B cell (primary cell): ENCODE data around the gene MLANA. TPM values are rescaled to one million over a fixed set of nuclear protein-coding genes. Genes with fewer than 3 reads are reported as not detected.

Experiments
- ATAC-seq: fragments of 200-7000 bp; cut with Tn5 transposase; one replicate; pipeline ENCODE4 v1.10.0; 2021; ENCODE audit warnings: low read depth, mild to moderate bottlenecking, moderate number of reproducible peaks, moderate library complexity
- CTCF ChIA-PET: fragments of 350-600 bp; sonication (Branson Sonifier 250); formaldehyde crosslinking; loops from one replicate; lab custom pipeline; 2021; ENCODE audit warnings: antibody characterized with exemption, inconsistent platforms; lab: Charles Lee
- POLR2A ChIA-PET: fragments of 350-600 bp; sonication (Branson Sonifier 250); formaldehyde crosslinking; loops from one replicate; lab custom pipeline; 2021; ENCODE audit warnings: antibody characterized with exemption; lab: Charles Lee
- DNase-seq: peaks from one replicate; pipeline ENCODE4 v3.0.0; 2013
- H2AFZ ChIP-seq: 2 replicates; pipeline ENCODE4 v1.6.1; 2012; ENCODE audit warnings: mild to moderate bottlenecking, low read depth, low read length; ENCODE audit not compliant: insufficient read depth, poor library complexity, severe bottlenecking
- H3K27ac ChIP-seq, 2 donors: 1 replicate in 1 of 2; 2 replicates in 1 of 2; pipeline ENCODE4 v1.5.1; 2012 to 2013; ENCODE audit warnings: low read length in 2 of 2, mild to moderate bottlenecking in 2 of 2, moderate library complexity in 1 of 2
- H3K27me3 ChIP-seq, 4 experiments: fragments of 200-600 bp in 1 of 4; sonication (generic) in 1 of 4; replicated peaks in 1 of 4; 1 replicate in 2 of 4; 2 replicates in 2 of 4; pipeline versions ENCODE4 v1.6.1 to v1.7.0; 2013 to 2016; ENCODE audit warnings: low read length in 3 of 4, mild to moderate bottlenecking in 2 of 4, mixed read lengths in 1 of 4, moderate library complexity in 1 of 4; ENCODE audit not compliant: insufficient read depth in 4 of 4, control insufficient read depth in 3 of 4; ENCODE audit errors: control extremely low read depth in 1 of 4
- H3K36me3 ChIP-seq, 2 experiments: replicated peaks in 1 of 2; 1 replicate in 1 of 2; 2 replicates in 1 of 2; pipeline versions ENCODE4 v1.6.1 to v1.7.1; 2013; ENCODE audit warnings: low read length in 1 of 2; ENCODE audit not compliant: insufficient read depth in 2 of 2, control insufficient read depth in 1 of 2; ENCODE audit errors: control extremely low read depth in 1 of 2, extremely low read depth in 1 of 2
- H3K4me1 ChIP-seq, 2 donors: fragments of 200-600 bp in 1 of 2; sonication (generic) in 1 of 2; 1 replicate in 1 of 2; 2 replicates in 1 of 2; pipeline versions ENCODE4 v1.5.1 to v1.6.1; 2013 to 2017; ENCODE audit warnings: low read length in 2 of 2; ENCODE audit not compliant: control insufficient read depth in 2 of 2, insufficient read depth in 2 of 2
- H3K4me2 ChIP-seq: replicated peaks from 2 replicates; pipeline ENCODE3; 2012; ENCODE audit warnings: mild to moderate bottlenecking, low read depth, low read length; ENCODE audit not compliant: poor library complexity, severe bottlenecking
- H3K4me3 ChIP-seq, 5 experiments: fragments of 200-600 bp in 1 of 5; sonication (generic) in 1 of 5; 1 replicate in 3 of 5; 2 replicates in 2 of 5; pipeline versions ENCODE4 v1.5.1 to v1.7.0; 2011 to 2016; ENCODE audit warnings: low read length in 4 of 5, mild to moderate bottlenecking in 4 of 5, low read depth in 2 of 5, control low read depth in 1 of 5, moderate library complexity in 1 of 5; ENCODE audit not compliant: insufficient read depth in 1 of 5; ENCODE audit errors: control extremely low read depth in 1 of 5, extremely low read depth in 1 of 5
- H3K79me2 ChIP-seq: fragments of 200-600 bp; sonication (generic); one replicate; pipeline ENCODE4 v1.6.0; 2016; ENCODE audit warnings: low read length; ENCODE audit not compliant: control insufficient read depth, insufficient read depth
- H3K9ac ChIP-seq: fragments of 200-600 bp; sonication (generic); 2 replicates; pipeline ENCODE4 v1.6.1; 2017; ENCODE audit warnings: mild to moderate bottlenecking, low read length, moderate library complexity
- H3K9me3 ChIP-seq, 3 donors: one replicate each; pipeline versions ENCODE4 v1.6.1 to v1.7.1; 2013; ENCODE audit warnings: low read length in 2 of 3; ENCODE audit not compliant: control insufficient read depth in 2 of 3, insufficient read depth in 1 of 3; ENCODE audit errors: control extremely low read depth in 1 of 3
- H4K20me1 ChIP-seq: 2 replicates; pipeline ENCODE4 v1.6.0; 2012; ENCODE audit warnings: mild to moderate bottlenecking, low read length; ENCODE audit not compliant: insufficient read depth, control insufficient read depth, poor library complexity, severe bottlenecking
- H3K27ac Mint-ChIP-seq: one replicate; pipeline ENCODE4 v1.8.0; 2021; ENCODE audit warnings: mixed read lengths
- H3K27me3 Mint-ChIP-seq: one replicate; pipeline ENCODE4 v1.8.0; 2021; ENCODE audit warnings: mixed read lengths
- H3K4me1 Mint-ChIP-seq: one replicate; pipeline ENCODE4 v1.8.0; 2021; ENCODE audit warnings: mixed read lengths
- H3K4me3 Mint-ChIP-seq: one replicate; pipeline ENCODE4 v1.8.0; 2021; ENCODE audit warnings: mixed read lengths
- H3K9me3 Mint-ChIP-seq: one replicate; pipeline ENCODE4 v1.8.0; 2022; ENCODE audit warnings: mixed read lengths; ENCODE audit not compliant: insufficient read depth
- EZH2 ChIP-seq: IDR thresholded peaks from 2 replicates; pipeline ENCODE4 v1.6.1; 2012; ENCODE audit warnings: borderline replicate concordance, low read depth, mild to moderate bottlenecking, moderate library complexity, low read length; ENCODE audit not compliant: insufficient read depth, poor library complexity, severe bottlenecking
- WGBS: methylation state at CpG from one replicate; pipeline ENCODE4 v1.1.5; 2013; ENCODE audit warnings: missing lambda C conversion rate; ENCODE audit not compliant: insufficient coverage; 5-methylcytosine and 5-hydroxymethylcytosine counted together
- intact Hi-C: fragments of 100-400 bp; cut with micrococcal nuclease; formaldehyde crosslinking; loops from one replicate; pipeline ENCODE4 v1.10.0; 2022
- polyA plus RNA-seq: library from polyadenylated mRNA; depleted of rRNA; stranded (reverse); fragments of >200 nt; gene quantifications from 2 replicates; pipeline ENCODE4 v1.2.3, GENCODE V29; 2012
- total RNA-seq, 2 donors: library from RNA; stranded (reverse); fragments of 120-200 nt in 1 of 2; gene quantifications; 1 replicate in 1 of 2; 2 replicates in 1 of 2; pipeline versions ENCODE4 v1.2.3 to v1.2.4, GENCODE V29; 2013 to 2022
- TF ChIP-seq, protein P1 (sequence below): fragments of 200-600 bp; IDR thresholded peaks from one replicate; pipeline ENCODE4 v1.8.0; 2022; ENCODE audit warnings: antibody characterized with exemption, mild to moderate bottlenecking

MLANA gene
- total and polyA plus RNA-seq, 2 donors (not counting 1 experiment from before 2014, with no cell fraction given) = not detected

DNA sequence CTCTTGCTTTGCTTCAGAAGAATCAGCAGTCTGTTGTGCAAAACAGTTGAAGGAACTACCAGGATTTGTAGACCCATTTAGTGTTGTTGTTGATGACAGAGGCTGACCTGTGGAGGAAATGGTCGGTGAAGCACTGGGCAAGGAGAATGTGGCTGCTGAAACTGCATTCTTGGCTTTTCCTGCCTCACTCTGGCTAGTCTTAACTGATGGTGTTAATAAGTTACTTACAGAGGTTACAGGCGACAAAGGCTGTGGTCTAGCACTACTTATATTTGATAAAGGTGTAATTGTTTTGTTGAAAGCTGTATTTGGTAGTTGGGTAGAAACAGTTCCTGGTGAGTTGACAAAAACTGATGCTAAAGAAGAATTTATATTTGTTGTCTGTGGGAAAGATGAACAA, 31.5 kb downstream of the MLANA start:
- Histone ChIP-seq H3K9ac (no peak overlapping the region), H3K79me2 (no peaks in the 10 kb centered on the region), H3K4me1 (no peaks in the 10 kb centered on the region), H3K9me3 (no peaks in the 10 kb centered on the region), H2AFZ (no peak overlapping the region), H4K20me1 (no peaks in the 10 kb centered on the region), H3K27me3 (no peaks in the 10 kb centered on the region), H3K27ac (no peak overlapping the region), H3K4me3 (no peak overlapping the region), H3K36me3 (peaks cover 0 to 36% of the 10 kb centered on the region in 2 experiments), H3K4me2 (no peak overlapping the region)
- WGBS = 72% methylated on average over 2 of the region's 2 CpGs
- DNase-seq (no peak), ATAC-seq (no peak)
- no peaks in the 10 kb centered on the region for H3K27me3 Mint-ChIP-seq
- TF ChIP-seq, protein P1, sequence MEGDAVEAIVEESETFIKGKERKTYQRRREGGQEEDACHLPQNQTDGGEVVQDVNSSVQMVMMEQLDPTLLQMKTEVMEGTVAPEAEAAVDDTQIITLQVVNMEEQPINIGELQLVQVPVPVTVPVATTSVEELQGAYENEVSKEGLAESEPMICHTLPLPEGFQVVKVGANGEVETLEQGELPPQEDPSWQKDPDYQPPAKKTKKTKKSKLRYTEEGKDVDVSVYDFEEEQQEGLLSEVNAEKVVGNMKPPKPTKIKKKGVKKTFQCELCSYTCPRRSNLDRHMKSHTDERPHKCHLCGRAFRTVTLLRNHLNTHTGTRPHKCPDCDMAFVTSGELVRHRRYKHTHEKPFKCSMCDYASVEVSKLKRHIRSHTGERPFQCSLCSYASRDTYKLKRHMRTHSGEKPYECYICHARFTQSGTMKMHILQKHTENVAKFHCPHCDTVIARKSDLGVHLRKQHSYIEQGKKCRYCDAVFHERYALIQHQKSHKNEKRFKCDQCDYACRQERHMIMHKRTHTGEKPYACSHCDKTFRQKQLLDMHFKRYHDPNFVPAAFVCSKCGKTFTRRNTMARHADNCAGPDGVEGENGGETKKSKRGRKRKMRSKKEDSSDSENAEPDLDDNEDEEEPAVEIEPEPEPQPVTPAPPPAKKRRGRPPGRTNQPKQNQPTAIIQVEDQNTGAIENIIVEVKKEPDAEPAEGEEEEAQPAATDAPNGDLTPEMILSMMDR = no peak
- TF ChIP-seq EZH2 = no peak
- ChIA-PET POLR2A (no interaction called here), CTCF (no interaction called here)
- H3K27ac Mint-ChIP-seq = no peak overlapping the region
- intact Hi-C loops = no loop called here
- no peaks in the 10 kb centered on the region for H3K9me3 Mint-ChIP-seq
- H3K4me3 Mint-ChIP-seq = no peak overlapping the region
- no peaks in the 10 kb centered on the region for H3K4me1 Mint-ChIP-seq

DNA sequence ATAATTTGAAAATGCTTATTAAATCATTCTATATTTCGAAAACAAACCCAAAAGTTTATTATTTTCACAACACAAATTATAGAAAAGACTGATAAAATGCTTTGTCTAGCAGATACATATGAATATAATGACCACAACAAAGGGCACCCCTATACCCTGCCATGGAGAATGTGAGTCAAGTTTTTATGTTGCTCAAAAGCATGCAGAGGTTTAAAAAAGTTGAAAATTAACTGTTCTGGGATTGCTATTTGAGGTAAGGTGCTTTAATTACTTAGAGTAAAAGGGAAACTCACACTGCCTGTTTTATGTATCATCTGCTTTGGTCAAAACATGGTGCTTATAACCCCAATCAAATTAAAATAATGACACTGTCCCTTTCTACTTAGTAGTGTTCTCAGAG, 41.0 kb downstream of the MLANA start:
- H2AFZ ChIP-seq = no peak overlapping the region
- CTCF ChIA-PET = no interaction called here
- no peaks in the 10 kb centered on the region for H3K4me1 ChIP-seq
- H3K4me3 Mint-ChIP-seq = no peak overlapping the region
- DNase-seq (no peak), ATAC-seq (no peak)
- H3K36me3 ChIP-seq = peaks cover 6 to 7% of the 10 kb centered on the region in 2 experiments
- TF ChIP-seq, protein P1 = no peak
- no peak for TF ChIP-seq EZH2
- no peaks in the 10 kb centered on the region for H3K9me3 Mint-ChIP-seq
- no peak overlapping the region for H3K27ac ChIP-seq
- no peak overlapping the region for H3K27ac Mint-ChIP-seq
- H3K4me3 ChIP-seq = no peak overlapping the region
- no peak overlapping the region for H3K4me2 ChIP-seq
- no peaks in the 10 kb centered on the region for H3K27me3 Mint-ChIP-seq
- no peak overlapping the region for H3K9ac ChIP-seq
- H3K27me3 ChIP-seq = no peaks in the 10 kb centered on the region
- H3K79me2 ChIP-seq = no peaks in the 10 kb centered on the region
- POLR2A ChIA-PET = no interaction called here
- WGBS = no CpG with 5 or more reads among the region's 1 CpG
- intact Hi-C loops = no loop called here
- no peaks in the 10 kb centered on the region for H4K20me1 ChIP-seq
- H3K4me1 Mint-ChIP-seq = peaks cover 2% of the 10 kb centered on the region
- H3K9me3 ChIP-seq = no peaks in the 10 kb centered on the region
